Stimulated activated CD4-positive, alpha-beta T cell treated with anti-CD3 and anti-CD28 coated beads, Interleukin-4, amount 100 ng/mL, for 4 hours (primary cell): ENCODE results near the gene PAFAH2.

Experiments used
- DNase-seq, 2 experiments: peaks; one replicate each; pipeline ENCODE4 v3.0.0-alpha.2; 2020

The PAFAH2 gene

GRCh38 chr1:26029864-26030481 is 32.1 kb upstream of the PAFAH2 start:
- no peak for DNase-seq

- no peak for DNase-seq
Observed at GRCh38 chr1:26029054-26029863, 31.4 kb upstream of the PAFAH2 start.

- no peak for DNase-seq
Observed at GRCh38 chr1:26028490-26028980, 30.7 kb upstream of the PAFAH2 start.

DNA sequence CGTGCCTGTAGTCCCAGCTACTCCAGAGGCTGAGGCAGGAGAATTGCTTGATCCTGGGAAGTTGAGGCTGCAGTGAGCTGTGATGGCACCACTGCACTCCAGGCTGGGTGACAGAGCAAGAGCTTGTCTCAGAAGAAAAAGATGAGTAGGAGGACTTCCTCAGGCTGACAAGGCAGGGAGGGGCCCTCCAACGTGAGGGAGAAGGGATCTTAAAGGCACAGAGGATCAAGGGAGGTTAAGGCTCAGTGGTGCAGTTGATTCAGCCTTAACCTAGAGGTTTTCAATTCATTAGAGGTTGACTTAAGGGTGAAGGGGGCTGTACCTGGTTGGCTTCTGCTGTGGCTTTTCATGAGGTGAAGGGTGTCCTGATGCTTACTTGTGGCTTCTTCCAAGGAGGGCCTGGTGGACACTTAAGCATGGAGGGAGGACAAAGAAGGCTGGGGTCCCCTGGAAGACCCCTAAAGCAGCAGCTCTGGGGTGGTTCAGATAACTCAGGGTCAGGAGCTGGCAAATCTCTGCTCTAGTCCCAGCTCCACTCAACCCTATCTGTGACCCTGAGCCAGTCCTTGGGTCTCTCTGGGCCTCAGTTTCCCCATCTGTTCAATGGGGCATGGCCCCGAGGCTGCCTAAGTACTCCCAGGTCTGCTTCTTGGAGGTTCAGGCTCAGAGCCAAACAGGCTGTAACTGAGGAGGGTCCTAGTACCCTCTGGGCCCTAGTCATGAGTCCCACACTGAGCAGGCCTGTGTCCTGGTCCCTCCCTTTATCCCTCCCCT is 30.0 kb upstream of the PAFAH2 start:
- no peak for DNase-seq

DNA sequence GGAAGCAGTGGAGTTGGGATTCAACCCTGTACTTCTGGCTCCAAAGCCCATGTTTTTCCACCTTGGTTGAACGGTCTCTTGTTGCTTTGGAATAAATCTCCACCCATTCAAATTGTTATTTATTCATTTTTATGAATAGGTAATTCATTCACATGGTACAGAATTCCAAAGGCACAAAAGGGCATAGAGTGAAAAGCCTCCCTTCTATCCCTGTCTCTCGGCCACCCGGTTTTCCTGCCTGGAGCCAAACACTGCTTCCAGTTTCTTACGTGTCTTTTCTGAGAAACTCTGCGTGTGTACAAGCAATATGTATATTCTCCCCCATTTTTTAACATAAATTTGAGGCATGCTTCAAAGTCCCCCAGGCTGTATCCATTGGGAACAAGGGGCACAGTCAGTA is 27.7 kb upstream of the PAFAH2 start:
- no peak for DNase-seq

DNA sequence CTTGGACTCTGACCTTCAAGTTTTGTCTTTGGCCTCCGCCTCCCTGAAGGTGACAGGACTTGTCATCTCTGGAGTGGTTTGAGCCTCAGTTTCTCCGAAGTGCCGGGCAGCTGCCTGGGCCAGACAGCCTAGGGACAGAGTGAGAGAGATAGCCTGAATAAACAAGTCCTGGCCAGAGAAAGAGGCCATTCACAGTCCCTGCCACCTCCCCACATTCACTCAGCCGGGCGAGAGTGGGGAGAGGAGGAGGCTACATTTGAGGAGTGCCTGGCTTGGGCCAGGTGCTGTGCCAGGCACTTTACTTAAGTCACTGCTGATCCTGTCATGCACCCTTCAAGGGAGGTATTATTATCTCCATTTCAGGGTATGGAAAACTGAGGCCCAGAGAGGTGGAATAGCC is 27.2 kb upstream of the PAFAH2 start:
- DNase-seq = no peak

- no peak for DNase-seq
Observed at GRCh38 chr1:26023826-26024225, 26.0 kb upstream of the PAFAH2 start.

GRCh38 chr1:26023009-26023408 is 25.1 kb upstream of the PAFAH2 start:
- no peak for DNase-seq

GRCh38 chr1:26022404-26022779 is 24.5 kb upstream of the PAFAH2 start:
- DNase-seq = no peak

DNA sequence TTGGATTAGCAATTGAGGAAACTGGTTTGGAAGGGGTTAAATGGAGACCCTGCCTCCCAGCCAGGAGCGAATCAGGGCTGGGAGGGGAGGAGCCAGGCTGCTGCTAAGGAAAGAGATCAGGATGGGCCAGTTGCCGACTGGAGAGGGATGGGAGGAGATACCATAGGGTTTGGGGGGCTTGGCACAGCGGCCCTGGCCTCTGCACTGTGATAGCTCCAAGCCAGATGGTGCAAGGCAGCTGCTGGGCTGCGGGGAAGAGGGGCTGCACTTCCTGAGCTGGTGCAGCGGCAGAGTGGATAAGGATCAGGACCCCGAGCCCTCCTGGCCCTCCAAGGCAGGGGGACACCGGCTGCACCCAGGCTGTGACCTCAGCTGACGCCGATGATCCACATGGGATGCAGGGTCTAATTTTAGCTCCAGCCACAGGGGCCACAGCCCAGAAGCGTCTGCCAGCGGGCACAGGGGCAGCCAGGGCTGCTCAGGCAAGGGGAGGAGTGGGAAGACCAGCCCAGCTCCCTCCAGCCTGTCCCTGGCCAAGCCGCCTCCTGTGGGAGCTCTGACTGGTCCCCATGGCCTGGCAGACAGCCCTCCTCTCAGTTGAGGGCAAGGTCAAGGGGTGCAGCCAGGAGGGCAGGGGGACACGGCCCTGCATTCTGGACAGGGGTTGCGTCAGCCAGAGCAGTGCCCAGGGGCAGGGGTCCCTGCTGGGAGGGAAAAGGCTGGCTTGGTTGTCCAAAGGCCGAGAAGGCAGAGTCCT is 24.0 kb upstream of the PAFAH2 start, which contains the start of gene EXTL1:
TSS of gene EXTL1 (plus strand) at position 129 of the 757 bp plus-strand sequence. CDS start 872 bp downstream, outside the sequence.
- no peak for DNase-seq

- DNase-seq = no peak
Observed at GRCh38 chr1:26020941-26021646, 23.2 kb upstream of the PAFAH2 start.

DNA sequence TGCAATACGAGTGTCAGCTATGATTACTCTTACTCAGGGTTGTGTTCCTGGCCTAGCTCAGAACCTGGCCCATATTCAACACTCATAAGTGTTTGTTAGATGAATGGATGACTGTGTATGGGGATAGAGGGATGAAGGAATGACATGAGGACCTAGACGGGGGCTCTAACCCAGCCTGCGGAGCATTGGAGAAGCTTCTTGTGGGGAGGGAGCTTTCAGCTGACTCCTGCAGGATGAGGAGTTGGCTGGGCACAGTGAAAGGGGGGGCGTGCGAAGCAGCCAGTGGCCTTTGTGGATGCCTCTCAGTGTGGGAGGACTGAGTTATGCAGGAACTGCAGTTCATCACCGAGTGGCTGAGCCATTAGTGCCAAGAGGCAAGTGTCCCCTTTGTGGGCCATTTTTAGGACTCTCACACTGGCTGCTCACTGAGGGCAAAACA is 22.5 kb upstream of the PAFAH2 start:
- DNase-seq = no peak

DNA sequence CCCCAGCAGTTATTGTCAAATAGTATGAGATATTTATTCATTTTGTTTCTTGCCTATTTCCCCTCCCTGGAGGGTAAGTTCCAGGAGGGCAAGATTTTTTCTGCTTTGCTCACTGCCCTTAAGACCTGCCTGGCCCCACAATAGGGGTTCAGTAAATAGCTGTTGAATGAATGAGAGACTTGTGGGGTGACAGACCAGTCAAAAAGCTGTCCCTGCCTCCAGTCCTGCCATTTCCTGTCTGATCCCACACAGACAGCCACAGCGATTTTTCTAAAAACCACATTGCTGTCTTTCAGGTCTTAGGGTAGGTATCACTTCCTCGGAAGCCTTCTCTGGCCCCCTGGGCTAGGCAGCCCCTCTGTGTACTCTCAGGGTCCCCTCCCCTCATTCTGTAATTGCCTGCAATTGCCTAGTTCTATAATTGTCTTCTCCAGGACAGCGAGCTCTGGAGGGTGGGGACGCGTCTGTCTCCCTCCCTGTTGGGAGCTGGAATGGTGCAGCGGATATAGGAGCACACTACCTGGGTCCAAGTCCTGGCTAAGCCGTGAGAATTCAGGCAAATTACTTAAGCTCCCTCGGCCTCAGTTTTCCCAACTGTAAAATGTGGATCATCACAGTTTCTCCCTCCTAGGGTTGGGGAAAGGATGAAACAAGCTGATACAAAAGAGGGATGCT is 21.9 kb upstream of the PAFAH2 start:
- no peak for DNase-seq

- no peak for DNase-seq
Observed at GRCh38 chr1:26017606-26018005, 19.7 kb upstream of the PAFAH2 start.

DNA sequence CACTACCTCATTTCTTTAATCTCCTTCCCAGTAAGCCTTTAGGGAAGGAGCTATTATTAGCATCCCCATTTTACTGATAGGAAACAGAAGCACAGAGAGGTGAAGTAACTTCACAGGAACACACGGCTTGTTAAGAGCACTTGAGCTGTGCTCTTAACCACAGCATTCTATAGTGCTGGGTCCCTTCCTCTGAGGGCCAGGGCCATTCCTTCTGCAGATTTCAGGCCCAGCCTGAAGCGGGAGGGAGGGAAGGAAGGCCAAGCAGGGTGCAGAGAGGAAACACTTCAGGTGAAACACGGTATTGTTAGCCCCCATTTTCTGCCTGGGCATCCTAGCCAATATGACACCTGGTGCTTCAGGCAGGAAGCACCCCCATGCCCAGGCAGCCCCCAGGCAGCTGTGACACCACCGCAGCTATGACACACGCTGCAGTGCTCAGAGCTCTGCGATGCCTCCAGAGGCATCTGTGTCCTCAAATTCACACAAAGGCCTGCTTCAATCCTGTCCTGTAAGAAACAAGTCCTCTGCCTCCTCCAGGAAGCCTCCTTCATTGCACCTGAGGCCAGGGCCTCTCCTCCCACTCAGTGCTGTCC is 19.2 kb upstream of the PAFAH2 start:
- DNase-seq = no peak

DNA sequence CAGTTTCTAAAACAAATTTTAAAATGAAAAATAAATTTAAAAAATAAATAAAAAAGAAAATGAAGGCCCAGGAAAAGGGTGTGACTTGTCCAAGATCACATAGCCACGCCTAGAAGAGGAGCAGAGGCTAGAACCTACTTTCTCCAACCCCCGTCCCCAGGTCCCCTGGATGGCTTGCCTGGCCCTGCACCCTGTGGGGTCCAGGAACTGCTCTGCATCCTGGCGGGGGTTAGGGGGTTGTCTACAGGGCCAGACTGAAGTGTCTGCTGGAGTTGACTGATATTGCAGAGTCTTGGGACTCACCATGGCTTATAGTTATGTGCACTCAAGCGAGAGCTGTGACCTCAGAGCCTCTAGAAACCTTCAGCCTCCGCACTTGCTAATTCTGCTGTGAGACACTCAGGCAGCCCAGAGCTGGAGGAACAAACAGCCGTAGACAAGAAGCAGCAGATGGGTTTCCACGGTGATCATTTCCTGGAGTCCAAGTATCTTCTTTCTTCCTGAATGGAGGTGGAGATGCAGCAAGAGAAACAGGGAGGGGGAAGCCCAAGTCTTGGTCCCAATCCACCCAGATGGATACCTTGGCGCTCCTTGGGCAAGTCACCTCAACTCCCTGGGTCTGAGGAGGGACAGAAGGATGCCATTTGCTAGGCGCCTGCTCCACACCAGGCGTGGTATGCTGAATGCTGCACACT is 18.5 kb upstream of the PAFAH2 start:
- no peak for DNase-seq

- DNase-seq = no peak
Observed at GRCh38 chr1:26015358-26015757, 17.5 kb upstream of the PAFAH2 start.

- DNase-seq = no peak
Observed at GRCh38 chr1:26014179-26014578, 16.3 kb upstream of the PAFAH2 start.

DNA sequence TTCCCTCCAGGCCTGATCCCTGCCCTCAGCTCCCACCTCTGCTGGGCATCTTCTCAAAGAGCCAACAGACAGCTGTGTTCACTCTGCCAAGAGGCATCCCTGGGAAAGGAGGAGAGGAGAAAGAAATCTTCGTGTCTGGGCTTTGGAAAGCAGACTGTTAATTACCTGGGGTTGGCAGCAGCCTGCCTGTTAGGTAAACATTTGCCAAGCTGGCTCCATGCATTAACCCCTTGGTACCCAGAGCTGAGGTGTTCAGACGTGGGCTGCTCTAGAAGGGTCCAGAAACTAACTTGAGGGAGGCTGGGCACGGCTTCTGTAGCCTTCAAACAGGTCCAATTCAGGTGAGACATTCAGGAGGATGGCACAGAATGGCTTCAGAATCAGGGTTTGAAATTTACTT is 15.0 kb upstream of the PAFAH2 start:
- no peak for DNase-seq

- DNase-seq = no peak
Observed at GRCh38 chr1:26010825-26011224, 13.0 kb upstream of the PAFAH2 start.
